Smooth muscle cell of the brain vasculature (primary cell): ENCODE measurements around the gene IBSP.

ENCODE experiments used
- DNase-seq: peaks from one replicate; pipeline ENCODE4 v3.0.0-alpha.2; 2012; ENCODE audit warnings: low read depth, low spot score

Gene IBSP, protein sequence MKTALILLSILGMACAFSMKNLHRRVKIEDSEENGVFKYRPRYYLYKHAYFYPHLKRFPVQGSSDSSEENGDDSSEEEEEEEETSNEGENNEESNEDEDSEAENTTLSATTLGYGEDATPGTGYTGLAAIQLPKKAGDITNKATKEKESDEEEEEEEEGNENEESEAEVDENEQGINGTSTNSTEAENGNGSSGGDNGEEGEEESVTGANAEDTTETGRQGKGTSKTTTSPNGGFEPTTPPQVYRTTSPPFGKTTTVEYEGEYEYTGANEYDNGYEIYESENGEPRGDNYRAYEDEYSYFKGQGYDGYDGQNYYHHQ

DNA sequence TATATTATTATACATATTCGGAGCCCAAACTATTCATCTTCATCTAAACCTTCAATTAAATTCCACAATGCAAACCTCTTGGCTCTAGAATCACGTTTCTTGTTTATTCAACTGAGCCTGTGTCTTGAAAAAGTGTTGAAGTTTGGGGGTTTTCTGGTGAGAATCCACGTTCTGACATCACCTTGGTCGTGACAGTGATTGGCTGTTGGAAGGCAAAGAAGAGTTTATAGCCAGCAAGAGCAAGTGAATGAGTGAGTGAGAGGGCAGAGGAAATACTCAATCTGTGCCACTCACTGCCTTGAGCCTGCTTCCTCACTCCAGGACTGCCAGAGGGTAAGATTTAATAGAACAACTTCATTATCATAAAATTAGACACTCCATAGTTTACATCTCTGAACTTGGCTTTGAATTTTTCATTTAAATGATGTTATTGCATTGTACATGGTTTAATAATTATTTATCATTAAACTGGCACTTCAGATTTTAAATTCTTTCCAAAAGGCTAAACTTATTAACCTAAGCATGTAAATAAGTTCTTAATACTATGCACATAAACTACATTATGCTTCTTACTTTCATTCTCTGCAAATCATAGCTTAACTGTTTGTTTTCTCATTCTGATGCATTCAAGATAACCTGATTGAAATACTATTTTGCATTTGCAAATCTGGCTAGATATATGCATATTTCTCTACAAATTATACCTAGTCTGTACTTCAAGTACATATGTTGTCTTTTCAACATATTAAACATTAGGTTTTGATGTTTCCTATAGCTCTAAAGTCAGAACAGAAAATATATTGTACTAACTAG, at the start of gene IBSP:
IBSP (plus strand) TSS at position 254 of the 813 bp plus-strand sequence. CDS start 2,808 bp downstream, outside the sequence.
- no peak for DNase-seq

DNA sequence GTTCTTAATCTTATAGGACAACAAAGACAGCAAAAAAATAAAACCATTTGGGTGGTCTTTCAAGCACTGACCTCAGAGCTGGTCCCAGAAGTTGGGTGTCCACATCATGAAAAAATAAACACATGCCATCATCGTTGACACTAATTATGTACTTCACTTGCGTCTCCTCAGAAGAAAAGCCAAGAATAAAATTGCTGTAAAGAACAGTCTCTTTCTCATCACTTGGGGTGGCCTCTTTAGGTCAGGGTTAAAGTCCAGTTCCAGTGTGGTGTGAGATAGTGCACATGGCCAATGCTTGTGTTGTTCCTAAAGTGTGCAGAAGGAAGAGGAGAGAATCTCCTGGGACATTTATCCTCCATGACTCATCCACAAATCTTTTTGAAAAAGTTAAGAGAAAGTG, 49.5 kb upstream of the IBSP start:
- no peak for DNase-seq

DNA sequence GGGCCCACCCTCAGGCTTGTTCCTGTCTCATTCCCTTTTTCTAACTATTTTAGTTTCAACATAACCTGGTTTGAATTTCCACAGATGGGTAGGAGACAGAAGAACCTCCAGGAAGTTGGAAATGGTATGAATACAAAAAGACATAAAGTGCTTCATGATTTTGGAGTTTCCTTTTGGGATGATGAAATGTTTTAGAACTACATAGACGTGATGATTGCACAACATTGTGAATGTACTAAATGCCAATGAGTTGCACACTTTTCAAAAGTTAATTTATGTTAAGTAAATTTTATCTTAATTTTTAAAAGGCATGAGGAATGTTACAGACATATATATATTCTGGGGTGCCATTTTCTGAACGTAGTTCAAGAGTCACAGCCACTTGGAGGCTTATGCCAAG, 41.1 kb upstream of the IBSP start:
- DNase-seq = no peak

DNA sequence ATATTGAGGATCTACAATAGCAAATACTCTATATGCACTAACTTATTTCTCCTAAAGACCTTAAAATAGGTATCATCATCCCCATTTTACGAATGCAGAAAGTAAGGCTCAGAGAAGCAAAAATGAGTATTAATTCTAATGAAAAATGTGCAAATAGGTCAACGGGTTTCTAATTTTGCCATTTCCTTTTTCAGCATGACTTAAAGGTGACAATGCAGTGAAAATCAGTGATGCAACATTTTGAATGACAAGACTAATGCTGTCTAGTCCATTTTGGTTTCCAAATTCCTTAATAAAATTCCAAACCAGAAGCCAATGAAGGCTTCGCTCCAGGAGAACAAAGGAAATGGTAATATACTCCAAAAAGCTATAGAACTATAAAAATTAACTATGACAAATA, 37.0 kb upstream of the IBSP start:
- no peak for DNase-seq

DNA sequence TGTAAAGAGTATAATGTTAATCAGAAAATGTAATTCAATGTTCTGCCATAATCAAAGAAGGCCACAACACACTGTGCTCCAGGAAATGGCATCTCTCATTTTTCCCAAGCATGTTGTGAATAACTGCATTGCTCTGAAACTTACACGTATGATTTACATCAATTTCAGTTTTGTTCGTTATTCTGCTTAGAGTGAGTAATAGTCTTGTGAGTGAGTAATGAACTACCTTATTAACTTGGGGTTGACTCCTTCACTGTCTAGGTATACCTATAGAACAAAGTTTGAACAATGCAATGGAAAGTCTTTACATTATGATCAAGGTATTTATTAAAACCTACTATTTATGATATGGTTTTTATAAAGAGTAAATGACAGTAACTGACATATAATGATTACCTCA, 17.8 kb upstream of the IBSP start:
- no peak for DNase-seq

DNA sequence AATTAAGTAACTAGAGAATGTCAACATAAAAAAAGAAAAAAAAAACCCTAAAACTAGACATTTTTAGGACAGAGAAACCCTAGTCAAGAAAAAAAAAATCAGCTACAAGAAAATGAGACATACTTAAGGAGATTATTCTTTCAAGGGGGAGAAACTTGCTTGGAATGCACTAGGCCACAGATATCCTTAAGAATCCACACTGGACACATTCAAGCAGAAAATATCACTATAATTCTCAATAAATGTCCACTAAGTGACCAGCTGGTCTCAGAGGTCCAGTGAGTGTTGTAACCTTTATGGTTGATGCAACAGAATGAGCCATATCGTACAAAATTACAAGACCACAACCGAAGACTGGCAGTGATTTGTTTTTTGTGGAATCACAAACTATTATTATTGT, 15.6 kb upstream of the IBSP start:
- no peak for DNase-seq

DNA sequence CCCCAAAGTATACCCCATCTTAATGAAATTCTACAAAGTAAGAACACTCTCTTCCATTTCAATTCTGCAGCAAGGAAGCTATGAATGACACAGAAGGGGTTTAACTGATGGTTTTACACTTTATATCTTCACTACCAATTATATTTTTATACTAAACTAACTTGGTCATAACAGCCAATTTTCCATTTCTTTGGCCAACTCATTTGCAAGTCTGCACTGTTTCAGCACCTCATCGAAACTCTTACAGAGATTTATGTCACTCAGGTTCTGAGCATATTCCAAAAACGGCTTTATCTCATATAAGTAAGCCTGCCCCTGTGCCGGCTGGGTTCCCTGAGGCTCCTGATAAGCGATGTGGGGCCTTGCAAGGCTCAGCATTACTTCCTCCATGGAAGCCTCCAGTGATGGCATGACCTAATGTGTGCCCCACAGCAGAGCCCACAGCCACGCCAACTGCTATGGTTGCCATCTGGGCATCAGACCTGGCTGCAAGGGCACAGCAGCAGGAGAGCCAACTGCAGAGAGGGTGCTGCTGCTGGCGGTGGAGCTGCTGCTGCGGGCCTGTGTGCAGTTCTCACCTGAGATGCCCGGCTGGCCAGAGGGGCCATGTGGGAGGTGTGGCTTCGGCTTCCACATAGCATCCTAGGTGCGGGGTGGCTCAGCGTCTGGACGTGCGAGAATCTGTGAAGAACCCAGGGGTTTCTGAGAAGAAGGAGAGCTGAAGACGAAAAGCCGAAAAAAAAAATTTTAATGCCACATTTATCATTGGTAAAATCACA, 13.4 kb upstream of the IBSP start:
- DNase-seq = no peak

DNA sequence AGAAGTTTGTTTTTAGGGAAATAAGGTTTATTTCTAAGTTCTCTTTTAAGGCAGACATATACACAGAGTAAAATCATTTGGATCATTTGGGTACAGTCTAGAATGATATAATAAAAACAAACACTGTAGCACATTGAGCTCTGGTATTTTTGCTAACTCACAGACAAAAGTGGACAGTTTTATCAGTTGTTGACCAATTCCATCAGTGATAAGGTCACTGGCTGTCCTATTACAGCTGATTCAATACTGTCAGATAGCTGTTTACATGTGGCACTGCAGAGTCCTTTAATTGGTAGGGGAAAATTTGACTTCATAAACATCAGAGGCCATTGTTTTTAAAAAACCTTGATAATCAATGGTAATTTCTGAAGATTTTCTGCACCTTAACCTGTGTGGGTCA, 3.5 kb downstream of the IBSP start:
- no peak for DNase-seq

DNA sequence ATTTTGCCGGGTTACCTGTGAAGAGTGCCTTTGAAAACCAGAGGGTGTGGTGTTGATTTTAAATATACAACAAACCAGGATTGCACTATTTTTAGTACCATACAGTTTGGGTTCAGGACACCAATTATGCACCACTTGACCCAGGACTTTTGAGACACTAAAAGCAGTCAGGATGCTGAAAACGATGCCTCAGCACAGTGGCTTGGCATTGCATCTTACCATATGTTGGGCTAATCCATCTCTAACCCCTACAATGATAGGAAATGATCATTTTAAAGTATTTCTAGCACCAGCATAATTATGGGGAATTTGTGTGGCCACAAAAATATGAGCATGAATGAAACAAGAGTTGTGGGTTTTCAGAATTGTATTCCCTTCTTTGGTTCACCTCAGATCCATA, 4.1 kb downstream of the IBSP start:
- DNase-seq = no peak

DNA sequence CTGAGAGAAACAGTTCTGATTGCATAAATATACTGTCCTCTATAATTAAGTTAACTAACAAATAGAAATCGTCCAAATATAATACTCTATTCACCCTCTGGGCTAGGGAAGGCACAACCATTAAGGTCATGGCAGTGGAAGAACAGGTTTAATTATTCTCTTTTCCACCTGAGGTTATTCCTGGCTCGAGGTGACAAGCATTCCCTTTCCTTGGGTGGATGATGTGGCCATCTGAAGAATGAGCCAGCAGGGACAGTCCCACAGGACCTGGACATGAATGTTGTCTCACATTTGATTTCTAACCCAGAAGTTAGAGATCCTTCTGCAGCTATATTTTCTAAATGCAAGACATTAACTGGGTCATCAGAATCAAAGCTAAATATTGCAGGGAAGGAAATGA, 5.5 kb downstream of the IBSP start:
- no peak for DNase-seq

DNA sequence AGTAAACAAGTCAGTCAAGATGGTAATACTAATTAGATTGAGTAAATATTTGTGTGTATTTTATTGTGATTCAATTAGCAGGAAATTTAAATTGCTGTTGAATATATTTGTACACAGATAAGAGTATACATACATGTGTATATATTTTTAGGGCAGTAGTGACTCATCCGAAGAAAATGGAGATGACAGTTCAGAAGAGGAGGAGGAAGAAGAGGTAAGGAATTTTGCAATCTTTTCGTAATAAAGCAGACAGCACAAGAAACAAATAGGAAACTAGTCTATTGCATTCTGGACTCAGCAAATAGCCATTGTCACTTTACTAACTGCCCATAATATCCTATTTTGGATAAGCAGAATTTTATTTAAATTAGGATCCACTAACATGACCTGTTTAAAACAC, 6.6 kb downstream of the IBSP start:
- DNase-seq = no peak

DNA sequence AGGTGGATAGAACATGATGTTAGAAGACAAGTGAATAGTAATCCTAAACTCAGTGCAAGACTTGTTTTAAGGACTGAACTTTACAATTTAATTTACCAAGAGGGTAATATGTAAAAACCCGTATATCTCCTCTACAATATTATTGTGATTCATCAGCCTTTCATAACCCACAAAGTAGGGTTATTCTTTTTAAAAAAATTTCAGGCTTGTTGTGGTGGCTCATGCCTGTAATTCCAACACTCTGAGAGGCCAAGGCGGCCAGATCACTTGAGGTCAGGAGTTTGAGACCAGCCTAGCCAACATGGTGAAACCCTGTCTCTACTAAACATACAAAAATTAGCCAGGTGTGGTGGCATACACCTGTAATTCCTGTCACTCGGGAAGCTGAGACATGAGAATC, 7.2 kb downstream of the IBSP start:
- DNase-seq = no peak

DNA sequence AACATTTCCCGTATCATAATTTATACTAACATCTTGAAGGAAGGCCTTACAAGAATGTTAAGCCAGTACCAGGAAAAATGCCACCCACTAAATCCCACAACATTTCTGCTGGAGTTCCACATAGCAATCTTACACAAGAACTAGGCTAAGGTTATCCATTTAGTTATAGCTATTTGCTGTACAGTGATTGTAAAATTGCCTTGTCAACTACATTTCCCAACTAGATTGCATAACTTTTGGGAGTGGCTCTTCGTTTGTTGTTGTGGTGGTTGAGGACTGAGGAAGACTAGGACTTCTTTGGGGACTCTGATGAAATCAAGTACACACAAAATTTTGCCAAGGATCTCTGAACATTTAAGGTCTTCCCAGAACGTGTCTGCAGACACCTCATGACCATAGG, 8.0 kb downstream of the IBSP start:
- no peak for DNase-seq

DNA sequence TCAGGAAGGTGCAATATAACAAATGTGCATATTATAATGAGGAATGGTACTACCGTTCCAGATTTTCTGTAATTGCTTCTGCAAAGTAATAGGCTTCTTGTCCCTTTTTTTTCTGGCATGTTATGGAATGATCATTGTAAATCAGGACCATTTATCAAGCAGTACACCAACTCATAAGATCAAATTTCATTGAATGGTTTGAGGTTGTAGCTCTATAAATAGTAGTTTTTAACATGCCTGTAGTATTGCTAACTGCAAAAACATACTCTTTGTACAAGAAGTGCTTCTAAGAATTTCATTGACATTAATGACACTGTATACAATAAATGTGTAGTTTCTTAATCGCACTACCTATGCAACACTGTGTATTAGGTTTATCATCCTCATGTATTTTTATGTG, 12.6 kb downstream of the IBSP start:
- DNase-seq = no peak

DNA sequence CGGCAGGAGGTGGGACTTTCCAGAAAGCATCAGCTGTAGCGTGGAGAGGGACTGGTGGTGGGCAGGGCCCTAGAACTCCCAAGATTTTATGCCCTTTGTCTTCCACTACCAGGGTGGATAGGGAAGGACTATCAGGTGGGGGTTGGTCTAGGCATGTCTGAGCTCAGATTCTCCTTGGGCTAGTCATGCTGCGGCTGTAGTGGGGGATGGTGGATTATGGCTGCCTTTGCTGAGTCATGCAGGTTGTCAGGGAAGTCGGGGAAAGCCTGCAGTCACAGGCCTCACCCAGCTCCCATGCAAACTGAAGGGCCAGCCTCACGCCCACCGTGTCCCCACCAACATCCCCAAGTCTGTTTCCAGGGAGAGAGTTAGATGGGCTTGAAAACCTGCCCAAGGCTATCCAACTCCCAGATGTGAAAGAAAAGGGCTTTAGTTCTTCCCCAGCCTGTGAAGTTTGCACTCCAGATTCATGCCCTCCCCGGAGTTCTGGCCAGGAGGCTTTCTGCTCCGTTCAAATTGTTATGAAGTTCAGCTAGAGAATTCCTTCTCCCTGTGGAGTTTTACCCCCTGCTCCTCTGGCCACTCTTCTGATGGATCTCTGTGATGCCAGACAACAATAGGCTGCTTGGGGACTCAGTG, 20.0 kb downstream of the IBSP start:
- DNase-seq = peak; percentile 36

DNA sequence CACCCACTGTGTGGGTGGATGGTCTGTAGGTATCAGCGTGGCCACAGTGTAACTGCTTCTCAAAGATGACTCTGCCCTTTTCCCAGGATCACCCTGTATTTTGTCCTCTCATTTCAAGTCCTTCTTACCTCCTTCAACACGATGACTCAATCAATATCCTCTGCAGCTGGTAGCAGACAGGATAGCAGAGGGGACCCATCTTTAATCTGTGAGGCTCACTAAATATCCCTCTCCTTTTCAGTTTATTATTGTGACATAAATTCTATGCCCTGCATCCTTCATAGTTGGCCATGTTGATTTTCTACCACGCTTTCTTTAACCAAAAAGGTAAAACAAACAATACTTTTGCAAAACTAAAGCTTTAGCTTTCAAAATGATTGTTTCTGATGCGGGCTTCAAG, 23.8 kb downstream of the IBSP start:
- DNase-seq = no peak

DNA sequence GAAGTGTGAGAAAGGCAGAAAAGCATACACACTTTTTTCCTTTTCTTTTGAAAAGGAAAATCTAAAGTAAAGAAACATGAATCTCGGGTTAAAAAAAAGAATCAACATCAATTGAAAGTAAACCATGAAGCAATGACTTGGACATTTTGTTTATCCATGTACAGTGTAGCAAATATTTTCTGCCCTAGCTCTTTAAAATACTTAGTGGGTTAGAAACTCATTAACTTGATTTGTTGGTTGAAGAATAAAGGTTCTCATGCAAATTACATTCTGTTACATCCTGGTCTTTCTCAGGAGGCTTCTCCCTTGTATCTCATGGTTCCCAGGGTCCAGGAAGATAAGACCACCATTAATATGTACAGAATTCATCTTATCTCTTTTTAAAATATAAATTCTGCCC, 24.4 kb downstream of the IBSP start:
- no peak for DNase-seq

DNA sequence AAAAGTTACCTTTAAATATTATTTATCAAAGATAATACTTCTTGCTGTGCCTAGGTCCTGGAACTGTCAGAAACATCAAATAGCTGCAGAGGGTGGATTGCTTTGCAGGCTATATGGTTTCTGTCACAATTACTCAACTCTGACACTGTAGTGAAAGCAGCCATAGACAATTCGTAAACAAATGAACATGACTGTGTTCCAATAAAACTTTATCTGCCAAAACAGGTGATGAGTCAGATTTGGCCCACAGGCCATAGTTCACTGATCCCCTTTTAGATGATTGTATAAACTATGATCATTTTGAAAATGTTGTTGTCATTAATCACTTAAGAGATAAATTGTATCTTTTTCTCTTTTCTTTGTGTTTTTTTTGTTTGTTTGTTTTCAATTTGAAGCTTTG, 25.0 kb downstream of the IBSP start:
- DNase-seq = no peak

DNA sequence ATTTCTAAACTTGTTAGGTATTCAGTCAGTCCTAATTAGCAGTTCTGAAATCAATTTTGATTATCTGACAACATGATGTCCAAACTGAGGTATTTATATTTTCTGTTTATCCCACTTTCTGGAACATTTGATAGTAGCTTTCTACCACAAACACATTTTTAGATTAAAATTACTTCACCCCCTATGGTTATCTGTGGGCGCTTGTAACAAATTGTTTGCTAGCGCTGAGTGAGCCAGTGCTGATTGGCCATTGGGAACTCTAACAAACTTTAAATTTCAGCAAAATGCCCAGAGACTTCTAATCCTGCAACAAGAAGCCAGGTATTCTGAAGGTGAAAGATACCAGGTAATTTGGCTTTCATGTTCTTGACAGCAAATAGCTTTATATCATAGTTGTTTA, 33.3 kb downstream of the IBSP start, which contains the start of gene MEPE:
MEPE (plus strand) TSS at position 301 of the 400 bp plus-strand sequence. CDS start 1,746 bp downstream, outside the sequence.
- DNase-seq = no peak

DNA sequence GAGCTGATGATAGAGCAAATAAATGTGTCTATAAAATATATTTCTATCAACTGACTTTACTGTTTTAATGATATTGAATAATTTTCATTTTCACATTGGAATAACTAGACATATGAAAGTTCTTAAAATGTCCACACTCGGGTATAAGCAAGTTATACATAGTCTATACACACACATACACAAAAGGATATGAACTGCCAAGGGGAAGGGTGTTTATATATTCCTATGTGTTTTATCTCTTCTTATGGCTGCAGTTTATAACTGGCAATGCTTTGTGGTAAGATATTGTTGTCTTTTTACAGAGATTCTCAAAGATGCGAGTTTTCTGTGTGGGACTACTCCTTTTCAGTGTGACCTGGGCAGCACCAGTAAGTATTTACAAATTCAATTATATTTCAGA, 35.0 kb downstream of the IBSP start:
- DNase-seq = no peak

DNA sequence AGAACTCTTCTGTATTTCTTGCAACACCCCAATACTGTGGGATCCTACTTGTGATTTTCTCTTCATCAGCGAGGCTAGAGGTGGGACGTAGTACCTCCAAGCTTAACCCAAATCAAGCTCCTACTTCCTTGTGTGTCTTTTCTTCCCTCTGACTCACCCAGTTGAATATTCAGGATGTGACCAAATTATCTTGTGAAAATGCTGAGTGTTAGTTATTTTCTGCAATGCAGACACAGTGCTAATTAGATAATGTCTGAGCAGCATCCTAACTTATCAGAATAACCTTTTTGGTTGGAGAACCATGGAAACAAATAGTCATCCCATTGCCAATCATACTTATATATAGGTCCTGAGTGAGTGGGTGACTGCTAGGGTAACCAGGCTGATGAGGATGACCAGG, 35.8 kb downstream of the IBSP start:
- no peak for DNase-seq

DNA sequence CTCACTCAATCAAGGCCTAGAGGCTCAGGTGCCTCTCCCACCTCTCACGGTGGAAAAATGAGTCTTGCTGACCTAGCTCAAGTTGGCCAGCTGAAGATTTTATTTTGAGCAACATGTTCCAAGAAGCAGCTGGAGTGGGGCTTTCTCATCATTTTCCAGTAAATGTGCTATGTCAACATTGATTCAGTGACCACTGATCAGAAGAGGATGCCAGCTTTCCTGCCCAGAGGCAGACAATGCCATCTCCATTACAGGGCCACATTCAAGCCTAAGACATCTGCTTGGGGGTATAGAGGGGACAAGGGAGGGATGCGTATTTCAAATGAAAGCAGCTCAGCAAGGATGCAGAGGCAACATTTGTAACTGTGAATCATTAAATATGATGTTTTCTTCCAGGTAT, 36.4 kb downstream of the IBSP start:
- no peak for DNase-seq
